Peyer's patch (tissue), 4 donors: Measurements from ENCODE around the gene CATSPERD.

Source experiments
- CTCF ChIP-seq, 6 experiments: fragments of 450-650 bp in 4 of 6; fragments of 200-600 bp in 2 of 6; sonication (generic) in 1 of 6; IDR thresholded peaks; one replicate each; pipeline ENCODE4 v1.5.1; 2017 to 2019; ENCODE audit warnings: antibody characterized with exemption in 6 of 6, mild to moderate bottlenecking in 3 of 6, moderate library complexity in 1 of 6
- POLR2A ChIP-seq, 2 donors: fragments of 450-650 bp; IDR thresholded peaks; one replicate each; pipeline ENCODE4 v1.5.1; 2017; ENCODE audit warnings: antibody characterized with exemption in 2 of 2, mild to moderate bottlenecking in 2 of 2, moderate library complexity in 2 of 2

- TF ChIP-seq POLR2A (IDR thresholded peaks at IDR 0.05) (no peak), CTCF (IDR thresholded peaks at IDR 0.05) (no peak)
Observed at GRCh38 chr19:5753743-5754142, 33.3 kb downstream of the CATSPERD start.
